Cardiac fibroblast (primary cell): ENCODE data around the gene TMEM222.

Experiments
- DNase-seq, 2 donors: peaks; one replicate each; pipeline versions ENCODE4 v3.0.0 to v3.0.0-alpha.2; 2010; ENCODE audit warnings: low read depth in 2 of 2
- H3K4me3 ChIP-seq, 2 donors: replicated peaks in 1 of 2; 1 replicate in 1 of 2; 2 replicates in 1 of 2; pipeline ENCODE4 v1.5.1; 2011; ENCODE audit warnings: low read depth in 2 of 2, low read length in 2 of 2, mild to moderate bottlenecking in 2 of 2, moderate library complexity in 1 of 2
- CTCF ChIP-seq: IDR thresholded peaks from one replicate; pipeline ENCODE4 v1.5.1; 2011; ENCODE audit warnings: low read depth, mild to moderate bottlenecking, low read length, inconsistent platforms

The TMEM222 gene

DNA sequence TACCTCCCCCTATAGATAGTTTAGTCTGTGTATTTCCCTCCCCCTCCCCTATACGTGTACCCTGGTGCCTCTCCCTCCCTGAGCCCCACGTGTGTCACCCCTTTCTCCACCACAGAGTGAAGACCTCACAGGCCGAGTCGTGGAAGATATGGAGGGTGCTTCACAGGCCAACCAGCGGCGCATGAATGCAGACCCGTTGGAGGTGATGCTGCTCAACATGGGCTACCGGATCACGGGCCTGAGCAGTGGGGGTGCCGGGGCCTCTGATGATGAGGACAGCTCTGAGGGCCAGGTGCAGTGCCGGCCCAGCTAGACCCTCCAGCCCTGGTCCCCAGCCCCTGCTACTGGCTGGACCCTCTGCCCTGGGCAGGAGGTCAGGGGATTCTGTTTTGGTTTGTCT, 15.9 kb upstream of the TMEM222 start:
- DNase-seq = no peak
- H3K4me3 ChIP-seq = no peak overlapping the region
- no peak for TF ChIP-seq CTCF

- no peak for TF ChIP-seq CTCF
- H3K4me3 ChIP-seq = no peak overlapping the region
- DNase-seq = no peak
Observed at GRCh38 chr1:27306892-27307761, 14.8 kb upstream of the TMEM222 start.

DNA sequence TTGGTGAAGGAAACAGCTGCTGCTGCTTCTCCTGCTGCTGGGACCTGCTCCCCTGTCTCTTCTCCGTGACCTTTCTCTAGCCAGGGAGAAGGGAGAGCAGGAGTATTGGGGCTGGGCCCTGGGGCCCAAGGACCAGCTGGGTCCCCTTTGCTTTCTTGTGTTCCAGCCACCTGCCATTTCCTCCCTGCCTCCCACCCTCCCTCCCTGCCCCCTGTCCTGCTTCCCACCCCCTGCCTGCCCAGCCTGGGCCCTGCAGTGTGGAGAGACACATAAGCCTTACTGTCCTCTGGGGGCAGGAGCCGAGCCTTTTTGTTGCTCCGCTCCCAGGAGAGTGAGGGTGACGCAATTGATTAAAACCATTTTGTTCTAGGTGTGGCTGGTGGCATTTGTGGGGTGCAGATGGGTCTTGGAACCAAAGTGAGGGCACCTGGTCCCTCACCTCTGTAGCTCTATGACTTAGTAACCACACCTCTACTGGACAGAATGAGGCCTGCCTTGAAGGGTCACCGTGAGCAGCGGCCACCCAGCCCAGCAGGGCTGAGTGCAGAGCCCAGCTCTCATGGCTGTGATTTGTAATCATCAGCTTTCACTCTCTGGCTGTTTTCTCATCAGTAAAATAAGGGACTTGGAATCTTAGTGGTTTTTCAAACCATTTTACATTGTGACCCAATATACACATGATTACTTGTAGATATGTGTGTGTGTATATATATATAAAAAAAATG, 13.9 kb upstream of the TMEM222 start:
- no peak for TF ChIP-seq CTCF
- DNase-seq = no peak
- H3K4me3 ChIP-seq = no peak overlapping the region

GRCh38 chr1:27314169-27314568, 7.8 kb upstream of the TMEM222 start:
- H3K4me3 ChIP-seq = no peak overlapping the region
- no peak for TF ChIP-seq CTCF
- no peak for DNase-seq

GRCh38 chr1:27314737-27315136, 7.2 kb upstream of the TMEM222 start:
- no peak for TF ChIP-seq CTCF

DNA sequence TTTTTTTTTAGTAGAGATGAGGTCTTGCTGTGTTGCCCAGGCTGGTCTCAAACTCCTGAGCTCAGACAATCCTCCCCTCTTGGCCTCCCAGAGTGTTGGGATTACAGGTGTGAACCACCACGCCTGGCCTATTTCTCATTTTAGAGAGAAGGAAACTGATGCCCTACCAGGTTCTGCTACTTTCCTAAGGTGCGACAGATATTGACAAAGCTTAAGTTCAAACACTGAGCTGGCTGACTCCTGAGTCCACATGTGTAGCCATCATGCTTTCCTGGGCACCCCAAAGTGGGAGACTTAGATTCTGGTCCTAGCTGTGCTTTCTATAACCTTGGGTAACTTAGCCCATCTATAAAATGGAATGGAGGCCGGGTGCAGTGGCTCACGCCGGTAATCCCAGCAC, 5.1 kb upstream of the TMEM222 start:
- no peak for DNase-seq
- no peak overlapping the region for H3K4me3 ChIP-seq
- TF ChIP-seq CTCF = no peak

More at GRCh38 chr1:27314737-27315136, 7.2 kb upstream of the TMEM222 start:
- no peak for DNase-seq
- H3K4me3 ChIP-seq = no peak overlapping the region
